Upper lobe of left lung (tissue), 6 donors: Measurements from ENCODE around the gene ERP44. TPM values are rescaled to one million over a fixed set of nuclear protein-coding genes. Genes with fewer than 3 reads are reported as not detected.
"Not testable (repeated sequence)": the region's sequence is repeated elsewhere in the genome, so short reads cannot be mapped to it uniquely, and the experiment has no call there.

Experiments used
- ATAC-seq, 2 donors: fragments of 200-7000 bp; cut with Tn5 transposase; one replicate each; pipeline ENCODE4 v1.9.1; 2022; ENCODE audit warnings: mild to moderate bottlenecking in 2 of 2, moderate library complexity in 2 of 2; ENCODE audit not compliant: low FRiP score in 2 of 2
- DNase-seq, 2 donors: peaks; one replicate each; pipeline ENCODE4 v3.0.0-alpha.2; 2019 to 2020
- H3K27ac ChIP-seq, 4 donors: fragments of 200-600 bp; sonication (generic); one replicate each; pipeline ENCODE4 v1.5.1; 2016 to 2019
- H3K27me3 ChIP-seq, 4 donors: fragments of 200-600 bp; sonication (generic); one replicate each; pipeline ENCODE4 v1.5.1; 2017 to 2019
- H3K36me3 ChIP-seq, 4 donors: fragments of 200-600 bp; sonication (generic); one replicate each; pipeline ENCODE4 v1.5.1; 2016 to 2019
- H3K4me1 ChIP-seq, 4 donors: fragments of 200-600 bp; sonication (generic); one replicate each; pipeline ENCODE4 v1.5.1; 2018 to 2019
- H3K4me3 ChIP-seq, 4 donors: fragments of 200-600 bp; sonication (generic); one replicate each; pipeline ENCODE4 v1.5.1; 2017 to 2019; ENCODE audit warnings: mild to moderate bottlenecking in 2 of 4, moderate library complexity in 1 of 4
- H3K9me3 ChIP-seq, 4 donors: fragments of 200-600 bp; sonication (generic); one replicate each; pipeline ENCODE4 v1.5.1; 2018 to 2019
- EP300 ChIP-seq, 4 donors: sonication (generic); formaldehyde crosslinking; IDR thresholded peaks; one replicate each; pipeline ENCODE4 v1.5.1; 2017; ENCODE audit warnings: antibody characterized with exemption in 4 of 4, control low read depth in 2 of 4
- POLR2A ChIP-seq, 4 donors: fragments of 450-650 bp; IDR thresholded peaks; one replicate each; pipeline ENCODE4 v1.5.1; 2016 to 2017; ENCODE audit warnings: antibody characterized with exemption in 4 of 4, mild to moderate bottlenecking in 2 of 4
- POLR2AphosphoS5 ChIP-seq, 2 donors: sonication (generic); formaldehyde crosslinking; IDR thresholded peaks; one replicate each; pipeline ENCODE4 v1.5.1; 2017; ENCODE audit warnings: antibody characterized with exemption in 2 of 2
- WGBS, 2 donors: methylation state at CpG; one replicate each; pipeline ENCODE4 v1.1.5; 2017 to 2018; 5-methylcytosine and 5-hydroxymethylcytosine counted together
- total RNA-seq, 6 donors: library from RNA; depleted of rRNA in 4 of 6; stranded (reverse); fragments of >200 nt in 4 of 6; gene quantifications; one replicate each; pipeline versions ENCODE4 v1.1.0 to v1.2.1, GENCODE V29; 2016 to 2021
- TF ChIP-seq, protein P1 (sequence below), 6 experiments: fragments of 450-650 bp in 4 of 6; fragments of 200-600 bp in 2 of 6; sonication (generic) in 2 of 6; IDR thresholded peaks; one replicate each; pipeline ENCODE4 v1.5.1; 2016 to 2019; ENCODE audit warnings: antibody characterized with exemption in 6 of 6
- donor health status: DM: no; HTN: no; CAD: no; lungs with moderate emphysema.
- donor health status: DM: no; HTN: yes; CAD: no; lungs with severe emphysema.

ERP44 gene
- total RNA-seq, 6 donors from 2014 or later, result 11.5 to 28.5 (median 20.4) TPM

DNA sequence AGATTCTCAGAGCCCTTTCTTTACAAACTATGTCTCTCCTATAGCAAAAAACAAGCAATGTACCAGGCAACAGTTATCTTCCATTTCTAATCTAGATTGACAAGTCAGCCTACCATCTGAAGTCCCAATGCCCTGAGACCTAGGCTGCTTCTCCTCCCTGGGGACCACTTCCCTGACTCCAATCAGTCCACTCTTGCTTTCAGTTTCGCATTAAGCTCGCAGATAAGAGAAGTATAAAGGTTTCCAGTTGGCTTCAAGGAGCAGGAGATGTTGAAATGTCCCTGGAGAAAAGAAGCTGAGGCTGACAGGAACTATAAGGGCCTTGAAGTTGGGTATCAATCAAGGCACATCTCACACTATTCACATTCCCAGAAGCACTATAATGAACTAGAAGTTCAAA is 32.3 kb downstream of the ERP44 start:
- H3K9me3 ChIP-seq, result no peaks in the 10 kb centered on the region
- TF ChIP-seq POLR2AphosphoS5 (IDR thresholded peaks at IDR 0.05) (no peak), EP300 (IDR thresholded peaks at IDR 0.05) (no peak), POLR2A (IDR thresholded peaks at IDR 0.05) (no peak)
- TF ChIP-seq, protein P1, sequence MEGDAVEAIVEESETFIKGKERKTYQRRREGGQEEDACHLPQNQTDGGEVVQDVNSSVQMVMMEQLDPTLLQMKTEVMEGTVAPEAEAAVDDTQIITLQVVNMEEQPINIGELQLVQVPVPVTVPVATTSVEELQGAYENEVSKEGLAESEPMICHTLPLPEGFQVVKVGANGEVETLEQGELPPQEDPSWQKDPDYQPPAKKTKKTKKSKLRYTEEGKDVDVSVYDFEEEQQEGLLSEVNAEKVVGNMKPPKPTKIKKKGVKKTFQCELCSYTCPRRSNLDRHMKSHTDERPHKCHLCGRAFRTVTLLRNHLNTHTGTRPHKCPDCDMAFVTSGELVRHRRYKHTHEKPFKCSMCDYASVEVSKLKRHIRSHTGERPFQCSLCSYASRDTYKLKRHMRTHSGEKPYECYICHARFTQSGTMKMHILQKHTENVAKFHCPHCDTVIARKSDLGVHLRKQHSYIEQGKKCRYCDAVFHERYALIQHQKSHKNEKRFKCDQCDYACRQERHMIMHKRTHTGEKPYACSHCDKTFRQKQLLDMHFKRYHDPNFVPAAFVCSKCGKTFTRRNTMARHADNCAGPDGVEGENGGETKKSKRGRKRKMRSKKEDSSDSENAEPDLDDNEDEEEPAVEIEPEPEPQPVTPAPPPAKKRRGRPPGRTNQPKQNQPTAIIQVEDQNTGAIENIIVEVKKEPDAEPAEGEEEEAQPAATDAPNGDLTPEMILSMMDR (IDR thresholded peaks at IDR 0.05), result no peak
- WGBS, 2 donors, result 26 to 34% methylated on average over 2 of the region's 2 CpGs
- H3K4me3 ChIP-seq, result no peak overlapping the region
- DNase-seq, result no peak
- peak overlapping the region; percentile 2 to 75 (median 24) for H3K27ac ChIP-seq
- peak in 1 of 2 donors; percentile 53 for ATAC-seq
- H3K36me3 ChIP-seq, result no peaks in the 10 kb centered on the region
- no peaks in the 10 kb centered on the region for H3K27me3 ChIP-seq
- H3K4me1 ChIP-seq, result peaks cover 4 to 10% (median 10%) of the 10 kb centered on the region in 4 donors

DNA sequence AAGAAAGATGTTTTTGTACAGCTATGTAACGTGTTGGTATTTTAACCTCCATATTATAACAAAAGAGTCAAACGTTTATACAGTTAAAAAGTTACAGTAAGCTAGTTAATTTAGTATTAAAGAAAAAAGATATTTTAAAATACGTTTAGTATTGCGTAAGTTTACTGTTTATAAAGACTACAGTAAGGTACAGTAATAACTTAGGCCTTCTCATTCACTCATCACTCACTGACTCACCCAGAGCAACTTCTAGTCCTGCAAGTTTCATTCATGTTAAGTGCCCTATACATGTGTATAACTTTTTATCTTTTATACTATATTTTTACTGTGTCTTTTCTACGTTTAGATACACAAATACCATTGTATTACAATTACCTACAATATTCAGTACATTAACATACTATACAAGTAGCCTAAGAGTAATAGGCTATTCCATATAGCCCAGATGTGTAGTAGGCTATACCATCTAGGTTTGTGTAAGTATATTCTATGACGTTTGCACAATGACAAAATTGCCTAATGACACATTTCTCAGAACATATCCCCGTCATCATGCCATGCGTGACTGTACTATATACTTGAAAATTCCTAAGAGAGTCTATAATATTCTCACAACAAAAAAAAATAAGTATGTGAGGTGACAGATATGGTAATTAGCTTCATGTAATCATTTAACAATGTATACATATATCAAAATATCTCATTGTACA is 33.8 kb downstream of the ERP44 start:
- DNase-seq, result no peak
- peaks cover 0 to 10% (median 10%) of the 10 kb centered on the region in 4 donors for H3K4me1 ChIP-seq
- no peak for ATAC-seq
- 76 to 77% methylated on average over 8 of the region's 8 CpGs for WGBS, 2 donors
- H3K9me3 ChIP-seq, result no peaks in the 10 kb centered on the region
- H3K27ac ChIP-seq, result no peak overlapping the region
- no peak overlapping the region for H3K4me3 ChIP-seq
- TF ChIP-seq, protein P1 (IDR thresholded peaks at IDR 0.05), result no peak
- TF ChIP-seq POLR2AphosphoS5 (IDR thresholded peaks at IDR 0.05) (no peak), POLR2A (IDR thresholded peaks at IDR 0.05) (no peak), EP300 (IDR thresholded peaks at IDR 0.05) (no peak)
- H3K27me3 ChIP-seq, result no peaks in the 10 kb centered on the region
- H3K36me3 ChIP-seq, result no peaks in the 10 kb centered on the region

DNA sequence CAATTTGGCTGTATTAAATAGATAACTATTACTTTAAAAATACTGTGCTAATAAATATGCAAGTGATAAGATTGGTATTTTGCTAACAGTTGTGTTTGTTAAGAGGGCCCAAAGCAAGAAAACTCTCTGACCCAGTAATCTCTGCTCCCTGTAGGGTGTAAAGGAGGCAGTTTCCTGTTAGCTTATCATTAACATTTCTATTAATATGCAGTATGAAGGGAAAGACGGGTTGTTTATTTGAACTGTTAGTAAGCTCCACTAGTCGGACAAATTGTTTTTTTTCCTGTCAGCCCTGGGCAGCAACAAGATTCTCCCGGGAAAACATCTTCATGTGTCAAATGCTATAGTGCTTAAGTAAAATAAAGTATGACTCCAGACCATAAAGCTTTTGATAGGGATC is 35.6 kb downstream of the ERP44 start:
- TF ChIP-seq EP300 (IDR thresholded peaks at IDR 0.05) (no peak), POLR2AphosphoS5 (IDR thresholded peaks at IDR 0.05) (no peak), POLR2A (IDR thresholded peaks at IDR 0.05) (no peak)
- TF ChIP-seq, protein P1 (IDR thresholded peaks at IDR 0.05), result no peak
- no peak for DNase-seq
- H3K27me3 ChIP-seq, result no peaks in the 10 kb centered on the region
- ATAC-seq, result no peak
- no peaks in the 10 kb centered on the region for H3K9me3 ChIP-seq
- H3K36me3 ChIP-seq, result peaks cover 0 to 12% (median 8%) of the 10 kb centered on the region in 4 donors
- 43 to 52% methylated on average over 3 of the region's 3 CpGs for WGBS, 2 donors
- no peak overlapping the region for H3K4me3 ChIP-seq
- no peak overlapping the region for H3K27ac ChIP-seq
- peaks cover 0 to 10% (median 10%) of the 10 kb centered on the region in 4 donors for H3K4me1 ChIP-seq

DNA sequence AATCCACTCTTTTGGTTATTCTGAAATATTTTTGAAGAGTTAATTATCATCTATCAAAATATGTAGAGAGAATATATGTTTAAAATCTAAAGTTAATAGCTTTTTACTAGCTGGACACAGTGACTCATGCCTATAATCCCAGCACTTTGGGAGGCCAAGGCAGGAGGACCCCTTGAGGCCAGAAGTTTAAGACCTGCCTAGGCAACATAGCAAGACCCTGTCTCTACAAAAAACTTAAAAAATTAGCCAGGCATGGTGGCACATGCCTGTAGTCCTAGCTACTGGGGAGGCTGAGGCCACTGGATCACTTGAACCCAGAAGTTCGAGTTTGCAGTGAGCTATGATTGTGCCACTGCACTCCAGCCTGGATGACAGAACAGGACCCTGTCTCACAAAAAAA is 36.1 kb downstream of the ERP44 start:
- Histone ChIP-seq H3K36me3 (peaks cover 0 to 16% (median 8%) of the 10 kb centered on the region in 4 donors), H3K4me1 (peaks cover 0 to 10% (median 10%) of the 10 kb centered on the region in 4 donors)
- not testable (repeated sequence) for H3K27ac ChIP-seq, H3K27me3 ChIP-seq, H3K9me3 ChIP-seq, DNase-seq, ATAC-seq, H3K4me3 ChIP-seq
- WGBS, 2 donors, result 92 to 100% methylated on average over 1 of the region's 1 CpG

DNA sequence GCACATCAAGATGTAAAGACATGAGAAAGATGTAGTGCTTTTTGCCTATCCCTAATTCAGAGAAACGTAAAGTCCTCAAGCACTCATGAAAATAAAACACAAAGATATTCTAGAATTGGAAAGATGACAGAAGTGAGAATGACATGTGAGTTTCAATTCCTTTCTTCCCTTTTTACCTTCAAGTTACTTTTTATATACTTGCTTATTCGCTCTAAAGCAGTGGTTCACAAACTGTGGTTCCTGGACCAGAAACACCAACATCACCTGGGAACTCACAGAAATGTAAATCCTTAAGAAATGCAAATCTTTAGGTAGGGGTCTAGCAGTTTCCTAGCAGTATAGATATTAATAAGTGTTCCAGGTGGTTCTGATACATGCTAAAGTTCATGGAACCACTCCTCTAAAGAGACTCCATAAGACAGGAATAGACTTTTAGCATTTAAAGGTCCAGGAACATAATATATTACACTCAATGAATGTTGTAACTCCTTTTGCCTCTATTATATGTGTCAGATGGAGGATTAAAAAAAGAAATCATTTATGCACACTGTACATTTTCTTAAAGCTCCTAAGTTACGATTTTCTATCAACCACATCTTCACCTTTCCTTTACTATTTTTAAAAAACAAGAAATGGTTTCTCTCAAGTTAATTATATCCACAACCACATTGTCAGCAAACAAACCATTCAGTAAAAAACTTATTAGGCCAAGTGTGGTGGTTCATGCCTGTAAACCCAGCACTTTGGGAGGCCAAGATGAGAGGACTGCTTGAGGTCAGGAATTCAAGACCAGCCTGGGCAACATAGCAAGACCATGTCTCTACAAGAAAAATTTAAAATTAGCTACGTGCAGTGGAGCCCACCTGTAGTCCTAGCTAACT is 39.9 kb downstream of the ERP44 start:
- H3K4me3 ChIP-seq, result no peak overlapping the region
- H3K36me3 ChIP-seq, result peaks cover 0 to 31% (median 8%) of the 10 kb centered on the region in 4 donors
- TF ChIP-seq EP300 (IDR thresholded peaks at IDR 0.05) (no peak), POLR2A (IDR thresholded peaks at IDR 0.05) (no peak), POLR2AphosphoS5 (IDR thresholded peaks at IDR 0.05) (no peak)
- TF ChIP-seq, protein P1 (IDR thresholded peaks at IDR 0.05), result no peak
- no peak overlapping the region for H3K27ac ChIP-seq
- no peaks in the 10 kb centered on the region for H3K9me3 ChIP-seq
- H3K4me1 ChIP-seq, result peaks cover 0 to 3% (median 0%) of the 10 kb centered on the region in 4 donors
- no peaks in the 10 kb centered on the region for H3K27me3 ChIP-seq
- DNase-seq (no peak), ATAC-seq (no peak)
- 84 to 91% methylated on average over 4 of the region's 4 CpGs for WGBS, 2 donors
